Measurements from ENCODE around the gene ATF6B. TPM values are rescaled to one million over a fixed set of nuclear protein-coding genes. Genes with fewer than 3 reads are reported as not detected.
"Not testable (repeated sequence)": the region's sequence is repeated elsewhere in the genome, so short reads cannot be mapped to it uniquely, and the experiment has no call there.

Gene ATF6B
- total RNA-seq, 1 experiment from 2014 or later = 22.8 TPM

- H3K27me3 ChIP-seq (replicated peaks) = peaks cover 6% of the 10 kb centered on the region; the same call in 1 of the 2 replicates
Measured at GRCh38 chr6:32149932-32150870, 22.2 kb upstream of the ATF6B start.

GRCh38 chr6:32149092-32149755, 21.2 kb upstream of the ATF6B start:
- Histone ChIP-seq H3K9me3 (replicated peaks) (no peaks in the 10 kb centered on the region), H3K4me1 (replicated peaks) (peaks cover 10% of the 10 kb centered on the region), H3K27ac (no peak overlapping the region), H3K27me3 (replicated peaks) (peaks cover 6% of the 10 kb centered on the region; the same call in 1 of the 2 replicates), H3K36me3 (no peaks in the 10 kb centered on the region), H3K4me3 (no peak overlapping the region)
- no peak for DNase-seq (ENCODE audit: low read depth in 1 of 2, low spot score in 2 of 2)

More at GRCh38 chr6:32149932-32150870, 22.2 kb upstream of the ATF6B start:
- Histone ChIP-seq H3K9me3 (replicated peaks) (no peaks in the 10 kb centered on the region), H3K27ac (no peak overlapping the region), H3K36me3 (no peaks in the 10 kb centered on the region), H3K4me3 (no peak overlapping the region), H3K4me1 (replicated peaks) (peaks cover 18% of the 10 kb centered on the region)
- DNase-seq (ENCODE audit: low read depth in 1 of 2, low spot score in 2 of 2) = no peak

GRCh38 chr6:32148289-32149091, 20.4 kb upstream of the ATF6B start:
- H3K27ac ChIP-seq = no peak overlapping the region
- DNase-seq (ENCODE audit: low read depth in 1 of 2, low spot score in 2 of 2) = no peak
- peaks cover 6% of the 10 kb centered on the region; the same call in 1 of the 2 replicates for H3K27me3 ChIP-seq (replicated peaks)
- H3K4me1 ChIP-seq (replicated peaks) = peaks cover 7% of the 10 kb centered on the region
- H3K4me3 ChIP-seq = no peak overlapping the region
- H3K9me3 ChIP-seq (replicated peaks) = no peaks in the 10 kb centered on the region
- no peaks in the 10 kb centered on the region for H3K36me3 ChIP-seq

- H3K9me3 ChIP-seq (replicated peaks) = no peaks in the 10 kb centered on the region
- no peak overlapping the region for H3K27ac ChIP-seq
- no peak for DNase-seq (ENCODE audit: low read depth in 1 of 2, low spot score in 2 of 2)
- H3K4me3 ChIP-seq = no peak overlapping the region
- no peaks in the 10 kb centered on the region; the same call in 1 of the 2 replicates for H3K4me1 ChIP-seq (replicated peaks)
- H3K36me3 ChIP-seq = no peaks in the 10 kb centered on the region
- H3K27me3 ChIP-seq (replicated peaks) = peaks cover 6% of the 10 kb centered on the region; the same call in 1 of the 2 replicates
Measured at GRCh38 chr6:32147401-32148132, 19.5 kb upstream of the ATF6B start.

GRCh38 chr6:32146687-32147086, 18.6 kb upstream of the ATF6B start:
- no peaks in the 10 kb centered on the region for H3K9me3 ChIP-seq (replicated peaks)
- no peak for DNase-seq (ENCODE audit: low read depth in 1 of 2, low spot score in 2 of 2)
- no peak overlapping the region for H3K4me3 ChIP-seq
- peaks cover 6% of the 10 kb centered on the region; the same call in 1 of the 2 replicates for H3K27me3 ChIP-seq (replicated peaks)
- no peaks in the 10 kb centered on the region for H3K36me3 ChIP-seq
- H3K4me1 ChIP-seq (replicated peaks) = no peaks in the 10 kb centered on the region; the same call in 1 of the 2 replicates
- H3K27ac ChIP-seq = no peak overlapping the region

- Histone ChIP-seq H3K36me3 (no peaks in the 10 kb centered on the region), H3K27ac (no peak overlapping the region), H3K4me3 (no peak overlapping the region), H3K27me3 (replicated peaks) (peaks cover 6% of the 10 kb centered on the region; the same call in 1 of the 2 replicates), H3K9me3 (replicated peaks) (no peaks in the 10 kb centered on the region), H3K4me1 (replicated peaks) (no peaks in the 10 kb centered on the region; the same call in 1 of the 2 replicates)
- no peak for DNase-seq (ENCODE audit: low read depth in 1 of 2, low spot score in 2 of 2)
Measured at GRCh38 chr6:32146287-32146686, 18.2 kb upstream of the ATF6B start.

GRCh38 chr6:32144238-32144637, 16.2 kb upstream of the ATF6B start:
- H3K4me3 ChIP-seq; H3K36me3 ChIP-seq; H3K9me3 ChIP-seq (replicated peaks): not testable (repeated sequence)

GRCh38 chr6:32140420-32141046, 12.5 kb upstream of the ATF6B start:
- no peak for DNase-seq (ENCODE audit: low read depth in 1 of 2, low spot score in 2 of 2)
- H3K36me3 ChIP-seq = no peaks in the 10 kb centered on the region
- peaks cover 14% of the 10 kb centered on the region for H3K4me1 ChIP-seq (replicated peaks)
- H3K9me3 ChIP-seq (replicated peaks) = no peaks in the 10 kb centered on the region
- no peak overlapping the region for H3K4me3 ChIP-seq
- H3K27ac ChIP-seq = no peak overlapping the region
- H3K27me3 ChIP-seq (replicated peaks) = no peaks in the 10 kb centered on the region

More at GRCh38 chr6:32144238-32144637, 16.2 kb upstream of the ATF6B start:
- H3K27ac ChIP-seq; DNase-seq (ENCODE audit: low read depth in 1 of 2, low spot score in 2 of 2); H3K4me1 ChIP-seq (replicated peaks); H3K27me3 ChIP-seq (replicated peaks): not testable (repeated sequence)

- no peaks in the 10 kb centered on the region for H3K27me3 ChIP-seq (replicated peaks)
- H3K27ac ChIP-seq = no peak overlapping the region
- no peak for DNase-seq (ENCODE audit: low read depth in 1 of 2, low spot score in 2 of 2)
- no peak overlapping the region for H3K4me3 ChIP-seq
- no peaks in the 10 kb centered on the region for H3K36me3 ChIP-seq
- H3K4me1 ChIP-seq (replicated peaks) = peaks cover 18% of the 10 kb centered on the region
- no peaks in the 10 kb centered on the region for H3K9me3 ChIP-seq (replicated peaks)
Measured at GRCh38 chr6:32139590-32139989, 11.5 kb upstream of the ATF6B start.

- no peak for DNase-seq (ENCODE audit: low read depth in 1 of 2, low spot score in 2 of 2)
- peaks cover 31% of the 10 kb centered on the region for H3K4me1 ChIP-seq (replicated peaks)
- no peaks in the 10 kb centered on the region for H3K9me3 ChIP-seq (replicated peaks)
- H3K4me3 ChIP-seq = no peak overlapping the region
- no peak overlapping the region for H3K27ac ChIP-seq
- H3K27me3 ChIP-seq (replicated peaks) = no peaks in the 10 kb centered on the region
- H3K36me3 ChIP-seq = no peaks in the 10 kb centered on the region
Measured at GRCh38 chr6:32137454-32137853, 9.4 kb upstream of the ATF6B start.

- H3K9me3 ChIP-seq (replicated peaks) = no peaks in the 10 kb centered on the region
- peak overlapping the region; percentile 42 for H3K27ac ChIP-seq
- DNase-seq (ENCODE audit: low read depth in 1 of 2, low spot score in 2 of 2) = peak in 1 of 2 experiments; percentile 74
- no peaks in the 10 kb centered on the region for H3K27me3 ChIP-seq (replicated peaks)
- H3K4me3 ChIP-seq = no peak overlapping the region
- no peaks in the 10 kb centered on the region; the same call in 1 of the 2 replicates for H3K36me3 ChIP-seq
- H3K4me1 ChIP-seq (replicated peaks) = peaks cover 42% of the 10 kb centered on the region
Measured at GRCh38 chr6:32133786-32134185, 5.7 kb upstream of the ATF6B start.

GRCh38 chr6:32132110-32132509, 4.1 kb upstream of the ATF6B start:
- Histone ChIP-seq H3K9me3 (replicated peaks) (no peaks in the 10 kb centered on the region), H3K27me3 (replicated peaks) (no peaks in the 10 kb centered on the region), H3K36me3 (peaks cover 3% of the 10 kb centered on the region), H3K27ac (no peak overlapping the region), H3K4me1 (replicated peaks) (peaks cover 52% of the 10 kb centered on the region), H3K4me3 (no peak overlapping the region)
- no peak for DNase-seq (ENCODE audit: low read depth in 1 of 2, low spot score in 2 of 2)

All from SJSA1 (cell line).